Liver (tissue), 9 donors: ENCODE data around the gene MAL. TPM values are rescaled to one million over a fixed set of nuclear protein-coding genes. Genes with fewer than 3 reads are reported as not detected.

Source experiments
- DNase-seq: peaks from one replicate; pipeline ENCODE4 v3.0.0-alpha.2; 2017; ENCODE audit warnings: low spot score
- H3K27ac ChIP-seq, 2 donors: one replicate each; pipeline ENCODE4 v1.7.0; 2013; ENCODE audit warnings: inconsistent platforms in 2 of 2, low read length in 2 of 2, control low read depth in 1 of 2, low read depth in 1 of 2, mild to moderate bottlenecking in 1 of 2
- H3K27me3 ChIP-seq, 4 donors: one replicate each; pipeline versions ENCODE4 v1.6.1 to v1.7.0; 2013; ENCODE audit warnings: low read length in 3 of 4, inconsistent platforms in 1 of 4, mild to moderate bottlenecking in 1 of 4, moderate library complexity in 1 of 4; ENCODE audit not compliant: control insufficient read depth in 4 of 4, insufficient read depth in 4 of 4
- H3K36me3 ChIP-seq, 4 donors: one replicate each; pipeline versions ENCODE4 v1.6.1 to v1.7.0; 2013; ENCODE audit warnings: low read length in 3 of 4, mild to moderate bottlenecking in 3 of 4, low read depth in 1 of 4, moderate library complexity in 1 of 4; ENCODE audit not compliant: control insufficient read depth in 4 of 4, insufficient read depth in 3 of 4
- H3K4me1 ChIP-seq, 4 donors: one replicate each; pipeline versions ENCODE4 v1.6.1 to v1.7.0; 2013; ENCODE audit warnings: low read length in 3 of 4, mild to moderate bottlenecking in 3 of 4, moderate library complexity in 1 of 4; ENCODE audit not compliant: control insufficient read depth in 4 of 4, insufficient read depth in 4 of 4
- H3K4me3 ChIP-seq, 3 donors: one replicate each; pipeline versions ENCODE4 v1.6.1 to v1.7.0; 2013; ENCODE audit warnings: low read length in 3 of 3, control low read depth in 1 of 3, low read depth in 1 of 3, mild to moderate bottlenecking in 1 of 3
- H3K9ac ChIP-seq, 2 donors: one replicate each; pipeline ENCODE4 v1.7.0; 2013; ENCODE audit warnings: low read length in 2 of 2, mild to moderate bottlenecking in 2 of 2, moderate library complexity in 2 of 2, control low read depth in 1 of 2, low read depth in 1 of 2
- H3K9me3 ChIP-seq, 4 donors: one replicate each; pipeline versions ENCODE4 v1.6.1 to v1.7.0; 2013; ENCODE audit warnings: low read length in 3 of 4; ENCODE audit not compliant: control insufficient read depth in 4 of 4
- ATF3 ChIP-seq: IDR thresholded peaks from 2 replicates; pipeline ENCODE4 v1.6.1; 2016; ENCODE audit warnings: antibody characterized with exemption
- EGR1 ChIP-seq, 2 donors: IDR thresholded peaks; 2 replicates each; pipeline ENCODE4 v1.6.1; 2016 to 2018; ENCODE audit warnings: antibody characterized with exemption in 2 of 2, low read depth in 2 of 2
- FOXA1 ChIP-seq: IDR thresholded peaks from 2 replicates; pipeline ENCODE4 v1.6.1; 2016; ENCODE audit warnings: antibody characterized with exemption
- GABPA ChIP-seq, 2 donors: IDR thresholded peaks in 1 of 2; conservative IDR thresholded peaks in 1 of 2; 2 replicates each; pipeline ENCODE4 v1.6.1; 2016; ENCODE audit warnings: antibody characterized with exemption in 2 of 2, mild to moderate bottlenecking in 1 of 2, moderate library complexity in 1 of 2
- HNF4G ChIP-seq: IDR thresholded peaks from 2 replicates; pipeline ENCODE4 v1.6.1; 2016; ENCODE audit warnings: antibody characterized with exemption
- JUND ChIP-seq, 2 donors: IDR thresholded peaks; 2 replicates each; pipeline ENCODE4 v1.6.1; 2016; ENCODE audit warnings: antibody characterized with exemption in 2 of 2
- MAX ChIP-seq: IDR thresholded peaks from 2 replicates; pipeline ENCODE4 v1.6.1; 2016; ENCODE audit warnings: antibody characterized with exemption
- NR2F2 ChIP-seq: IDR thresholded peaks from 2 replicates; pipeline ENCODE4 v1.6.1; 2016; ENCODE audit warnings: antibody characterized with exemption
- RAD21 ChIP-seq, 2 donors: IDR thresholded peaks; 2 replicates each; pipeline ENCODE4 v1.6.1; 2016; ENCODE audit warnings: antibody characterized with exemption in 2 of 2, mild to moderate bottlenecking in 2 of 2
- REST ChIP-seq: IDR thresholded peaks from 2 replicates; pipeline ENCODE4 v1.6.1; 2016; ENCODE audit warnings: antibody characterized with exemption, mild to moderate bottlenecking
- RXRA ChIP-seq, 2 donors: IDR thresholded peaks; 2 replicates each; pipeline ENCODE4 v1.6.1; 2017 to 2018; ENCODE audit warnings: antibody characterized with exemption in 2 of 2, mild to moderate bottlenecking in 1 of 2
- SP1 ChIP-seq: IDR thresholded peaks from 2 replicates; pipeline ENCODE4 v1.6.1; 2018; ENCODE audit warnings: antibody characterized with exemption, mild to moderate bottlenecking
- TAF1 ChIP-seq: conservative IDR thresholded peaks from 2 replicates; pipeline ENCODE4 v1.6.1; 2016; ENCODE audit warnings: antibody characterized with exemption, mild to moderate bottlenecking
- YY1 ChIP-seq: IDR thresholded peaks from 2 replicates; pipeline ENCODE4 v1.6.1; 2016; ENCODE audit warnings: antibody characterized with exemption, mild to moderate bottlenecking
- ZBTB33 ChIP-seq: IDR thresholded peaks from 2 replicates; pipeline ENCODE4 v1.6.1; 2016; ENCODE audit warnings: antibody characterized with exemption
- WGBS: extraction: QIAGEN DNeasy Blood & Tissue Kit; methylation state at CpG from one replicate; pipeline ENCODE4 v1.1.7; 2013; 5-methylcytosine and 5-hydroxymethylcytosine counted together
- polyA plus RNA-seq, 2 donors: library from polyadenylated mRNA; stranded (reverse) in 1 of 2; unstranded in 1 of 2; fragments of 200-250 nt in 1 of 2; fragments of >200 nt in 1 of 2; fragmentation: Nextera tagmentation in 1 of 2; extraction: Ambion mirVana in 1 of 2; gene quantifications; one replicate each; pipeline versions ENCODE4 v1.2.1 to v1.2.3, GENCODE V29; 2013 to 2015
- total RNA-seq, 2 donors: library from RNA; depleted of rRNA; stranded (reverse); fragments of >200 nt; gene quantifications; one replicate each; pipeline ENCODE4 v1.2.3, GENCODE V29; 2014
- donor health status: healthy.
- donor health status: healthy.
- donor health status: healthy.
- donor health status: healthy.
- donor health status: healthy.

MAL gene
- total and polyA plus RNA-seq, 4 donors: 0.51 TPM; not detected in 3

- Histone ChIP-seq H3K36me3 (no peaks in the 10 kb centered on the region), H3K9ac (no peak overlapping the region), H3K4me3 (no peak overlapping the region), H3K27ac (no peak overlapping the region), H3K9me3 (no peaks in the 10 kb centered on the region), H3K27me3 (peaks cover 0 to 3% (median 0%) of the 10 kb centered on the region in 4 donors), H3K4me1 (no peaks in the 10 kb centered on the region)
- TF ChIP-seq YY1 (no peak), GABPA (IDR thresholded peaks at IDR 0.05 in 1 of 2, conservative IDR thresholded peaks at IDR 0.05 in 1 of 2) (no peak), NR2F2 (no peak), SP1 (no peak), RXRA (IDR thresholded peaks at IDR 0.05) (no peak), ZBTB33 (no peak), JUND (IDR thresholded peaks at IDR 0.05) (no peak), TAF1 (no peak), MAX (no peak), EGR1 (IDR thresholded peaks at IDR 0.05; ENCODE audit: low read depth in 2 of 2) (no peak)
- 39% methylated on average over 9 of the region's 9 CpGs for whole genome bisulfite sequencing
- DNase-seq: no peak
Measured at GRCh38 chr2:94984964-94985575, 40.4 kb upstream of the MAL start.

- TF ChIP-seq FOXA1: no peak
- no peak for TF ChIP-seq RAD21 (IDR thresholded peaks at IDR 0.05)
- TF ChIP-seq ZBTB33: no peak
- no peak for TF ChIP-seq REST
- no peak for TF ChIP-seq YY1
- no peak for TF ChIP-seq EGR1 (IDR thresholded peaks at IDR 0.05; ENCODE audit: low read depth in 2 of 2)
- no peak for TF ChIP-seq HNF4G
- TF ChIP-seq ATF3: no peak
- no peak for TF ChIP-seq TAF1
- H3K4me1 ChIP-seq: no peaks in the 10 kb centered on the region
- no peak overlapping the region for H3K9ac ChIP-seq
- H3K36me3 ChIP-seq: no peaks in the 10 kb centered on the region
- DNase-seq: no peak
- H3K27ac ChIP-seq: no peak overlapping the region
- H3K27me3 ChIP-seq: peaks cover 0 to 5% (median 0%) of the 10 kb centered on the region in 4 donors
- 68% methylated on average over 5 of the region's 5 CpGs for WGBS
- H3K9me3 ChIP-seq: no peaks in the 10 kb centered on the region
- H3K4me3 ChIP-seq: no peak overlapping the region
Measured at GRCh38 chr2:94985636-94986035, 39.9 kb upstream of the MAL start.
